ENCODE data around the gene SEMA5A.
A peak's percentile ranks its signal among the peaks of the same experiment; 100 is the strongest.

Gene SEMA5A

DNA sequence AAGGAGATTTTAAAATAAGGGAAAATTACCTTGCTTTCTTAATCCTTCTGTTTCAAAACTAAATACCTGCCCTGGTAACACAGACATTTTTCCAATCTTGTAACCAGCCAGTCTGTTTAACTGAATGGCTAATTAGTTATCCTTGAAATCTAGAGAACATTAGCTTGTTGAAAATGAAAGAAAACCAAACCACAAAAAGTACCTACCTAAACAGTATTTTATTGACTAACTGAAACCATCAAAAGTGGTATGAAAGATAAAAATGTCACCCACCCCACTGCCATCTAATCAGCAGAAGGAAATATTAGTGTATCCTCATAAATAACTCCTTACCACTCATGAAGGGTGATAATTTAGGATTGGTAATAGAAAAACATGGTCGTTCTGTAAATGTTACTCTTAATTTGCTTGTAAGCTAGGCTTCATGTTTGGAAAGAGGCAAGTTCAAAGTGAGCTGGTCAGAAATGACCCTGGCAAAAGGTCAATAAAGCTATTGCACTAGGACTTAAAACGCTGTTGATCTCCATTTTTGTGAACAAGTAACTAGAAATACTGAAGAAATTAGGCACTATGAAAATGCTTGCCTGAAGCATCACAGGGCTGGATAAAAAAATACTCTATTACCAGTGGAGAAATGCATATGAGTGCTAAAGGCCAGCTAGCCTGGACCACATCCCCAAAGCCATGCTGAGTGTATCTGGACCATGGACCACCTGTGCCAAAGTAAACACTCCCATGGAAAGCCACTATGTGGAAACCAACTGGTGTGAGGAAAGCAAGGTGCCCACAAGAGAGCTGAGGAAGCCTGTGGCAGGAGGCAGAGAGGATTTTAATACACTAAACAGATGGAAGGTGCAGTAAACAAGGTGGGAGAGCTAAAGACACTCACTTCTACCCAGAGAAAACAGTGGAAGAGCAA, 8.4 kb downstream of the SEMA5A start:
- H3K79me1 ChIP-seq (ENCODE audit: low read length), result peaks cover 20% of the 10 kb centered on the region
- H3K4ac ChIP-seq (ENCODE audit: low read depth, low read length), result no peak overlapping the region
- no peak for DNase-seq
- H3K4me1 ChIP-seq (ENCODE audit: control insufficient read depth, low read depth, low read length), result peaks cover 5% of the 10 kb centered on the region
- H3K4me2 ChIP-seq (ENCODE audit: low read length), result no peak overlapping the region
- WGBS (ENCODE audit: extremely low coverage, insufficient coverage, low lambda C conversion rate), result no CpG with 5 or more reads among the region's 2 CpGs
- no peak overlapping the region for H2BK120ac ChIP-seq (ENCODE audit: low read depth, low read length)
- no peak overlapping the region for H3K4me3 ChIP-seq (ENCODE audit: low read length)
- H3K36me3 ChIP-seq (ENCODE audit: control insufficient read depth, insufficient read depth, low read length), result peaks cover 1% of the 10 kb centered on the region
- H3K27ac ChIP-seq (ENCODE audit: low read depth, low read length), result no peak overlapping the region
- H3K79me2 ChIP-seq (ENCODE audit: control insufficient read depth, insufficient read depth, low read length), result peaks cover 13% of the 10 kb centered on the region
- no peak overlapping the region for H2BK15ac ChIP-seq (replicated peaks; ENCODE audit: low read depth)
- no peaks in the 10 kb centered on the region for H3K27me3 ChIP-seq (ENCODE audit: insufficient read depth, low read length, poor library complexity)
- H3K23ac ChIP-seq (ENCODE audit: low read length), result no peak overlapping the region
- H3K56ac ChIP-seq (ENCODE audit: low read length), result no peak overlapping the region
- H2AK5ac ChIP-seq (ENCODE audit: low read length), result no peak overlapping the region
- no peak overlapping the region for H2BK5ac ChIP-seq (ENCODE audit: low read length)
- H3K9ac ChIP-seq (ENCODE audit: low read length), result no peak overlapping the region
- no peak overlapping the region for H3K18ac ChIP-seq (ENCODE audit: low read length)
- no peak overlapping the region for H4K5ac ChIP-seq (ENCODE audit: low read length)
- no peak overlapping the region for H4K8ac ChIP-seq (ENCODE audit: low read depth, low read length)

DNA sequence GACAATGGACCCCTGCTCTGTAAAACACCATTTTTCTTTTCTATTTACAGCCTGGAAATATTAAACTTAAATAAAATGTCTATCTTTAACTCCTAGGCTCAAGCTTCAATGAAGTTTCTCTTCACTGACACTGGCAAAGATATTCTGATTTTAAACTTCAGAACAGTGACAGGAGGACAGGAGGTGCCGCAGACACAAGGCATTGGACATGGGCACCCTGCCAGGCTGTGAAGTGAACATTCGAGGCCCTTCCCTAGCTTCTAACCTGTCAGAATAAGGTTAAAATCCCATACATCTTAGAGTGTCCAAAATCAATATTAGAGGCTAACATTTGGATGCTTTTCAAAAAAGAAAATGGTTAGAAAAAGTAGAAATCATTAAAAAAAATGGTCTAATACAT, 9.2 kb downstream of the SEMA5A start:
- Histone ChIP-seq H4K8ac (ENCODE audit: low read depth, low read length) (no peak overlapping the region), H3K27me3 (ENCODE audit: insufficient read depth, low read length, poor library complexity) (no peaks in the 10 kb centered on the region), H2BK120ac (ENCODE audit: low read depth, low read length) (no peak overlapping the region), H3K4ac (ENCODE audit: low read depth, low read length) (no peak overlapping the region), H3K79me2 (ENCODE audit: control insufficient read depth, insufficient read depth, low read length) (peaks cover 11% of the 10 kb centered on the region), H3K23ac (ENCODE audit: low read length) (no peak overlapping the region), H3K9ac (ENCODE audit: low read length) (no peak overlapping the region), H3K36me3 (ENCODE audit: control insufficient read depth, insufficient read depth, low read length) (peaks cover 1% of the 10 kb centered on the region), H2AK5ac (ENCODE audit: low read length) (no peak overlapping the region), H3K4me3 (ENCODE audit: low read length) (no peak overlapping the region), H2BK15ac (replicated peaks; ENCODE audit: low read depth) (no peak overlapping the region), H3K18ac (ENCODE audit: low read length) (no peak overlapping the region), H3K56ac (ENCODE audit: low read length) (no peak overlapping the region), H3K79me1 (ENCODE audit: low read length) (peaks cover 20% of the 10 kb centered on the region), H3K4me1 (ENCODE audit: control insufficient read depth, low read depth, low read length) (peaks cover 5% of the 10 kb centered on the region), H2BK5ac (ENCODE audit: low read length) (no peak overlapping the region), H3K4me2 (ENCODE audit: low read length) (no peak overlapping the region), H4K5ac (ENCODE audit: low read length) (no peak overlapping the region), H3K27ac (ENCODE audit: low read depth, low read length) (no peak overlapping the region)
- DNase-seq, result no peak
- no CpG with 5 or more reads among the region's 2 CpGs for WGBS (ENCODE audit: extremely low coverage, insufficient coverage, low lambda C conversion rate)

DNA sequence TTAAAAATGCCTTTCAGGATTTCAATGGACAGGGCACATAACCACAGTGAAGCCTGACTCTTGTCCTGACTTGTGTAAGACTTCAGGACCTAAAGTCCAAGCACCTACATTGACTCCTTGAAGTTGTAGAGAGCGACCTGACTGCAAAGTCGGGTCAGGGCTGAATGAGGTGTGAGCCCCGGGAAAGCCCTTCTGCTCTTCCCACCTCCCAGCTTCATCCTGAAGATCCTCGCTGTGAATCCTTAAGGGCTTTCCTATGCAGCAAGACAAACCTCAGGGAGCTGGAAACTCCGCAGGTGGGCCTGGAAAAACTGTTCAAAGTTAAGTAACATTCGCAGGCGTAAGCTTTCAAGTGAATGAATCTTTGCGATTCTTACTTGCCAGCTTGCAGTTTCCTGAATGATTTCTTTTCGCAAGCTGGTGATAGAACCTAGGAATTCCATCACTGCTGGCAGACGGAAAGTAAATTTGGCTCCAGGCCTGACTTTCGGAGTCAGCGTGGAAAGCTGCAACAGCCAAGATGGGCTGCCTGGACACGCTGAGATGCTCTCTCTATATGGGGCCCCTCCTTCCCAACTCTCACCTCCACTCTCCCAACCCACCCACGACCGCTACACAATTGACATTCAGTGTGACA, 10.9 kb downstream of the SEMA5A start:
- Histone ChIP-seq H3K23ac (ENCODE audit: low read length) (no peak overlapping the region), H4K5ac (ENCODE audit: low read length) (no peak overlapping the region), H3K56ac (ENCODE audit: low read length) (no peak overlapping the region), H2BK15ac (replicated peaks; ENCODE audit: low read depth) (no peak overlapping the region), H4K8ac (ENCODE audit: low read depth, low read length) (no peak overlapping the region), H2BK120ac (ENCODE audit: low read depth, low read length) (no peak overlapping the region), H3K4ac (ENCODE audit: low read depth, low read length) (no peak overlapping the region), H3K18ac (ENCODE audit: low read length) (no peak overlapping the region), H3K79me1 (ENCODE audit: low read length) (peaks cover 26% of the 10 kb centered on the region), H3K4me1 (ENCODE audit: control insufficient read depth, low read depth, low read length) (peaks cover 5% of the 10 kb centered on the region), H3K9ac (ENCODE audit: low read length) (no peak overlapping the region), H3K27ac (ENCODE audit: low read depth, low read length) (no peak overlapping the region), H3K79me2 (ENCODE audit: control insufficient read depth, insufficient read depth, low read length) (peaks cover 15% of the 10 kb centered on the region), H3K36me3 (ENCODE audit: control insufficient read depth, insufficient read depth, low read length) (peaks cover 1% of the 10 kb centered on the region), H3K27me3 (ENCODE audit: insufficient read depth, low read length, poor library complexity) (no peaks in the 10 kb centered on the region), H2BK5ac (ENCODE audit: low read length) (no peak overlapping the region), H3K4me2 (ENCODE audit: low read length) (no peak overlapping the region), H2AK5ac (ENCODE audit: low read length) (no peak overlapping the region), H3K4me3 (ENCODE audit: low read length) (no peak overlapping the region)
- DNase-seq, result peak; percentile 27
- WGBS (ENCODE audit: extremely low coverage, insufficient coverage, low lambda C conversion rate), result no CpG with 5 or more reads among the region's 15 CpGs

DNA sequence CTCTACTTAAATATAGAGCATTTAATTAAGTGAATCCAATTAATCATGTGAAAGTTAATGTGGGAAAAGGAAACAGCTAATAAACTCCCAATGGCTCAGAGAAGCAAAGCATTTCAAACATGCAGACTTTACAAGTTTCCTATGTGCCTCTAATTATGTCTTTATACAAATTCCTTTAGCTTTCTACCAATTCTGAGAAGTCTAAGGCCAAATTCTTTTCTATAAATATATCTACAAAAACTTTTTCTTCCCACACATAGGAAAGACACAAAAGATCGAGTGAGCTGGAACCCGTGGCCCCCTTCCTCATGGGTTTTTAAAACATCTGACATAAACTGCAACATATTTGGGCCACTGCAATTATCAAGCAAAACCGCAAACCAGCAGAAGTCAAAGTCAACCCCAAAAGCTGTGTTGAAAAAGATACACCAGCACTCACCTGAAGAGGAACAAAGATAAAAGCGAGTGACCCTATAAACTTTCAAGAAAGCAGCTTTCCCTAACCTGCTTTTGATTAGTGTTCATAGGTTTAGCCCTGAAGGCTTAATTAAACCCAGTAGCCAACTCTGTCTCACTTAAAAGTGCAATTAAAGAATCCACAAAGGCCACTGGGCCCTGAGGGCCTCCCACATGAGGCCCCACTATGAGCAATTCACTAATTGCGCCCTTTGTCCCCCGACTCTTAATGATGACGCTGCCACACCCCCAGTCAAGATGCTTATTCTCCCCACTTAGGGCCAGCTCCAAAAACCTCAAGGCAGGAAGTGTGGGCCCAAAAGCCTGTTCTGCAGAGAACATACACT, 12.1 kb downstream of the SEMA5A start:
- WGBS (ENCODE audit: extremely low coverage, insufficient coverage, low lambda C conversion rate), result no CpG with 5 or more reads among the region's 7 CpGs
- Histone ChIP-seq H3K27ac (ENCODE audit: low read depth, low read length) (no peak overlapping the region), H3K23ac (ENCODE audit: low read length) (no peak overlapping the region)

DNA sequence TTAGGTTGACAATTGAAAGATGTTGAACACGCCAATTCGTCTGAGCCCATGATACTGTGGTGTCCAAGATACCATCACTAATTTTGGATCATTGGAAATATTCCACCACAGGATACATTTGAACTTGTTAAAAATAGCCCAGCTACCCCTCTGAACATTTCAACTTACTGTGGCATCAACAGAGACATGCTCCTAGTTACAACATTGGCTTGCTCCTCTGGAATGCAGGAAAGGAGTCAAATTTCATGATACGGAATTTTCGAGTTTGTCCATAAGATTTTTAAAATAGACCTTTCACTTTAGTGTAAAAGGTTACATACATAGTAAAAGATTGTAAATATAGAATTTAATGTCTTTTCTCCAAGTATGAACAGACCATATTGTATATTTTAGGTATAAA, 12.8 kb downstream of the SEMA5A start:
- Histone ChIP-seq H2BK120ac (ENCODE audit: low read depth, low read length) (no peak overlapping the region), H3K36me3 (ENCODE audit: control insufficient read depth, insufficient read depth, low read length) (peaks cover 2% of the 10 kb centered on the region), H3K18ac (ENCODE audit: low read length) (no peak overlapping the region), H3K4me3 (ENCODE audit: low read length) (no peak overlapping the region), H2AK5ac (ENCODE audit: low read length) (no peak overlapping the region), H3K79me1 (ENCODE audit: low read length) (peaks cover 31% of the 10 kb centered on the region), H2BK15ac (replicated peaks; ENCODE audit: low read depth) (no peak overlapping the region), H3K4ac (ENCODE audit: low read depth, low read length) (no peak overlapping the region), H3K27ac (ENCODE audit: low read depth, low read length) (no peak overlapping the region), H3K27me3 (ENCODE audit: insufficient read depth, low read length, poor library complexity) (no peaks in the 10 kb centered on the region), H4K8ac (ENCODE audit: low read depth, low read length) (no peak overlapping the region), H3K56ac (ENCODE audit: low read length) (no peak overlapping the region), H3K79me2 (ENCODE audit: control insufficient read depth, insufficient read depth, low read length) (peaks cover 18% of the 10 kb centered on the region), H3K23ac (ENCODE audit: low read length) (no peak overlapping the region), H2BK5ac (ENCODE audit: low read length) (no peak overlapping the region), H3K4me2 (ENCODE audit: low read length) (no peak overlapping the region), H3K4me1 (ENCODE audit: control insufficient read depth, low read depth, low read length) (peaks cover 5% of the 10 kb centered on the region), H4K5ac (ENCODE audit: low read length) (no peak overlapping the region), H3K9ac (ENCODE audit: low read length) (no peak overlapping the region)
- no CpG with 5 or more reads among the region's 4 CpGs for WGBS (ENCODE audit: extremely low coverage, insufficient coverage, low lambda C conversion rate)
- DNase-seq, result no peak

More for the DNA sequence above, 12.1 kb downstream of the SEMA5A start:
- Histone ChIP-seq H3K79me1 (ENCODE audit: low read length) (peaks cover 32% of the 10 kb centered on the region), H4K8ac (ENCODE audit: low read depth, low read length) (peak overlapping the region; percentile 82), H3K79me2 (ENCODE audit: control insufficient read depth, insufficient read depth, low read length) (peaks cover 18% of the 10 kb centered on the region), H3K56ac (ENCODE audit: low read length) (no peak overlapping the region), H2AK5ac (ENCODE audit: low read length) (no peak overlapping the region), H4K5ac (ENCODE audit: low read length) (no peak overlapping the region), H2BK120ac (ENCODE audit: low read depth, low read length) (no peak overlapping the region), H3K18ac (ENCODE audit: low read length) (peak overlapping the region; percentile 66), H3K4me3 (ENCODE audit: low read length) (no peak overlapping the region), H3K27me3 (ENCODE audit: insufficient read depth, low read length, poor library complexity) (no peaks in the 10 kb centered on the region), H3K4ac (ENCODE audit: low read depth, low read length) (no peak overlapping the region), H2BK15ac (replicated peaks; ENCODE audit: low read depth) (no peak overlapping the region), H2BK5ac (ENCODE audit: low read length) (no peak overlapping the region), H3K4me1 (ENCODE audit: control insufficient read depth, low read depth, low read length) (peaks cover 5% of the 10 kb centered on the region), H3K4me2 (ENCODE audit: low read length) (no peak overlapping the region), H3K9ac (ENCODE audit: low read length) (no peak overlapping the region), H3K36me3 (ENCODE audit: control insufficient read depth, insufficient read depth, low read length) (peaks cover 2% of the 10 kb centered on the region)
- DNase-seq, result no peak
